Thyroid gland (tissue), 4 donors: Measurements from ENCODE around the gene TTLL13.

Experiments used
- POLR2A ChIP-seq, 2 donors: fragments of 450-650 bp; IDR thresholded peaks; one replicate each; pipeline ENCODE4 v1.6.1; 2017; ENCODE audit warnings: antibody characterized with exemption in 2 of 2, mild to moderate bottlenecking in 2 of 2, moderate library complexity in 1 of 2
- TF ChIP-seq, protein P1 (sequence below), 6 experiments: fragments of 200-600 bp in 3 of 6; fragments of 450-650 bp in 3 of 6; sonication (generic) in 3 of 6; IDR thresholded peaks; one replicate each; pipeline ENCODE4 v1.5.1; 2016 to 2019; ENCODE audit warnings: antibody characterized with exemption in 6 of 6, mild to moderate bottlenecking in 2 of 6, inconsistent platforms in 1 of 6, moderate library complexity in 1 of 6

DNA sequence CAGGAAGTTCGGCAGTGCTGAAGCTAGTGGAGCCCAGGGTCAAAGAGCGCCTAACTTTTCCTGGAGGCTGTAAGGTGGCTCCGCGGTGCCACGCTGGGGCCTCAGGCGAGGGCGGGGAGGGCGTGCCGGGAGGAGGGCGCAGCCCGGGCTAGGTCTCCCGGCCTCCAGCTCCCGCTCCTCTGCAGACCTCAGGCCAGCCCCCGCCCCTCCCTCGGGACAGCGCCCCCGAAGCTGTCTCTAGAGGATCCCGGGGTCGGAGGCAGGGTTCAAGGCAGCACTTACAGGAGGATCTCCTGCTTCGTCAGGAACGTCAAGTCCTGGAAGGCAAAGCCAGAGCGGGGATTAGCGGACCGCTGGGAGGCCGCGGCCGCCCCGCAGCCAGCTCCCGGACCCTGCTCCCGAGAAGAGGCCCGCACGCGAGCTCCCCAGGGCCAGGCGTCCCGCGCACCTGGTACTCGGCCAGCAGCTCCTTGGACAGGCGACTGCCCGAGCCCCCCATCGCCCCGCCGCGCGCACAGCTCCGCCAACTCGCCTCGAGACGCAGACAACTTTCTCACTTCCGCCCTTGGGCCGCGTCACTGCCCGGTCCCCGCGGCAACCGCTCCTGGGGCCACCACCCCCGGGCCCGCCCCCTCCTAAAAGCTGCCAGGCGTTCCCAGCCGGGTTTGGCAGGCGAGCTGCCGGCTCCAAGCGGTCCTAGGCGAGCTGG lies 15.8 kb upstream of the TTLL13 start, which contains the start of gene CIB1:
- TF ChIP-seq, protein P1, sequence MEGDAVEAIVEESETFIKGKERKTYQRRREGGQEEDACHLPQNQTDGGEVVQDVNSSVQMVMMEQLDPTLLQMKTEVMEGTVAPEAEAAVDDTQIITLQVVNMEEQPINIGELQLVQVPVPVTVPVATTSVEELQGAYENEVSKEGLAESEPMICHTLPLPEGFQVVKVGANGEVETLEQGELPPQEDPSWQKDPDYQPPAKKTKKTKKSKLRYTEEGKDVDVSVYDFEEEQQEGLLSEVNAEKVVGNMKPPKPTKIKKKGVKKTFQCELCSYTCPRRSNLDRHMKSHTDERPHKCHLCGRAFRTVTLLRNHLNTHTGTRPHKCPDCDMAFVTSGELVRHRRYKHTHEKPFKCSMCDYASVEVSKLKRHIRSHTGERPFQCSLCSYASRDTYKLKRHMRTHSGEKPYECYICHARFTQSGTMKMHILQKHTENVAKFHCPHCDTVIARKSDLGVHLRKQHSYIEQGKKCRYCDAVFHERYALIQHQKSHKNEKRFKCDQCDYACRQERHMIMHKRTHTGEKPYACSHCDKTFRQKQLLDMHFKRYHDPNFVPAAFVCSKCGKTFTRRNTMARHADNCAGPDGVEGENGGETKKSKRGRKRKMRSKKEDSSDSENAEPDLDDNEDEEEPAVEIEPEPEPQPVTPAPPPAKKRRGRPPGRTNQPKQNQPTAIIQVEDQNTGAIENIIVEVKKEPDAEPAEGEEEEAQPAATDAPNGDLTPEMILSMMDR (IDR thresholded peaks at IDR 0.05), result peak in 1 of 6 experiments; percentile 0
- peak; percentile 70 to 85 for TF ChIP-seq POLR2A (IDR thresholded peaks at IDR 0.05)
